ENCODE results near the gene MRPS18B. TPM values are rescaled to one million over a fixed set of nuclear protein-coding genes. Genes with fewer than 3 reads are reported as not detected.

MRPS18B gene
- total and polyA plus RNA-seq, 2 of the 4 experiments (the other 2 are of a cell fraction): 51.2 to 82.3 TPM

- Histone ChIP-seq H2BK120ac (ENCODE audit: low read depth, low read length) (no peak overlapping the region), H3K36me3 (ENCODE audit: control insufficient read depth, insufficient read depth, low read length) (peaks cover 39% of the 10 kb centered on the region), H2AFZ (replicated peaks; ENCODE audit: low read length, poor library complexity) (no peak overlapping the region), H3K18ac (ENCODE audit: low read depth, low read length) (no peak overlapping the region), H4K91ac (ENCODE audit: insufficient read depth, low read depth, low read length) (no peak overlapping the region), H3K4me2 (ENCODE audit: low read depth, low read length) (no peak overlapping the region), H2BK15ac (ENCODE audit: low read depth, low read length) (no peak overlapping the region), H2AK5ac (ENCODE audit: low read depth, low read length) (no peak overlapping the region), H3K9me3 (ENCODE audit: control insufficient read depth, insufficient read depth, low read length) (no peaks in the 10 kb centered on the region), H2BK5ac (ENCODE audit: low read depth, low read length, poor library complexity, severe bottlenecking) (no peak overlapping the region), H4K5ac (ENCODE audit: low read depth, low read length) (no peak overlapping the region), H4K8ac (ENCODE audit: low read depth in 2 of 2, low read length in 2 of 2) (no peak overlapping the region), H3K9me1 (ENCODE audit: insufficient read depth, low read length) (no peaks in the 10 kb centered on the region; the same call in 1 of the 2 replicates), H3K23ac (ENCODE audit: low read depth, low read length) (no peak overlapping the region), H3K79me1 (ENCODE audit: low read depth in 1 of 2, low read length in 2 of 2) (peaks cover 11 to 15% of the 10 kb centered on the region in 2 experiments), H4K20me1 (ENCODE audit: insufficient read depth, low read length) (no peaks in the 10 kb centered on the region), H3K27me3 (ENCODE audit: control insufficient read depth, insufficient read depth, low read length) (no peaks in the 10 kb centered on the region), H3K14ac (replicated peaks; ENCODE audit: low read depth, low read length) (no peak overlapping the region), H3K4me1 (ENCODE audit: control insufficient read depth, insufficient read depth, low read length) (no peaks in the 10 kb centered on the region), H3K27ac (ENCODE audit: insufficient read depth, low read length) (no peak overlapping the region), H2AK9ac (replicated peaks; ENCODE audit: low read depth, low read length, poor library complexity) (no peak overlapping the region), H2BK20ac (ENCODE audit: low read depth, low read length) (no peak overlapping the region), H3K4me3 (ENCODE audit: insufficient read depth, low read depth, low read length) (no peak overlapping the region), H3K4ac (ENCODE audit: low read depth, low read length) (no peak overlapping the region), H3K9ac (ENCODE audit: low read depth, low read length) (no peak overlapping the region), H3K56ac (ENCODE audit: extremely low read depth, insufficient read depth, low read length) (no peak overlapping the region)
- no peak for DNase-seq
- CTCF ChIA-PET: interaction anchor here (2.2 kb wide), 1 partner anchor 31 kb away, joined by 5 read pairs; the partner anchor contains the start of gene DHX16
- ATAC-seq (ENCODE audit: low read depth): no peak
- whole genome bisulfite sequencing, 2 experiments (ENCODE audit: extremely low coverage in 2 of 2, insufficient read length in 1 of 2): 100% methylated on average over 1 of the region's 1 CpG; no CpG with 5 or more reads in 1 of the 2 experiments
- dilution Hi-C loops (cut with HindIII; ENCODE audit: low sequenced_read_pairs, unreplicated experiment) (no loop called here), intact Hi-C loops (cut with micrococcal nuclease) (no loop called here), in situ Hi-C loops (cut with MboI; ENCODE audit: low sequenced_read_pairs) (no loop called here)
- no TSS peak for BruUV-seq (replicated peaks)
- TF ChIP-seq RFX5 (IDR thresholded peaks at IDR 0.05; ENCODE audit: low read depth, low read length) (no peak), FOS (IDR thresholded peaks at IDR 0.05; ENCODE audit: low read depth, low read length) (no peak), CEBPB (IDR thresholded peaks at IDR 0.05; ENCODE audit: low read depth, low read length) (no peak), NFE2L2 (IDR thresholded peaks at IDR 0.05; ENCODE audit: low read depth, low read length) (no peak), CTCF (conservative IDR thresholded peaks at IDR 0.05; ENCODE audit: low read depth, low read length) (no peak), ELK1 (IDR thresholded peaks at IDR 0.05; ENCODE audit: borderline replicate concordance, low read depth, low read length) (no peak), RCOR1 (IDR thresholded peaks at IDR 0.05; ENCODE audit: insufficient replicate concordance, low read length) (no peak)
- POLR2A ChIA-PET (ENCODE audit: unreplicated experiment): interaction anchor here (0.5 kb wide), 1 partner anchor 9 kb away, joined by 11 read pairs; no protein-coding TSS in a partner anchor
These were observed 23.4 kb downstream of the MRPS18B start for GRCh38 chr6:30641048-30641447.

Data from IMR-90 (cell line).